NCI-H460 (cell line): Measurements from ENCODE around the gene ZCCHC9. TPM values are rescaled to one million over a fixed set of nuclear protein-coding genes. Genes with fewer than 3 reads are reported as not detected.
"Not testable (repeated sequence)": the region's sequence is repeated elsewhere in the genome, so short reads cannot be mapped to it uniquely, and the experiment has no call there.

Experiments
- DNase-seq: peaks from one replicate; pipeline ENCODE4 v3.0.0-alpha.2; 2016; ENCODE audit warnings: low read depth; ENCODE audit errors: extremely low read depth
- polyA plus RNA-seq: library from polyadenylated mRNA; depleted of rRNA; stranded (reverse); fragments of >200 nt; gene quantifications from 2 replicates; pipeline ENCODE4 v1.2.3, GENCODE V29; 2014; cell fraction: nucleus; rRNA removed
- total RNA-seq: library from RNA; depleted of rRNA; stranded (reverse); fragments of >200 nt; shearing (Covaris generic); gene quantifications from 2 replicates; pipeline ENCODE4 v1.2.3, GENCODE V29; 2014; rRNA removed

ZCCHC9 gene
- 42.6 and 47.2 TPM in 2 replicates for total RNA-seq
- 26.7 and 40.7 TPM in 2 replicates for polyA plus RNA-seq

GRCh38 chr5:81301271-81302015 lies at the start of gene ZCCHC9:
TSS of gene ZCCHC9 (plus strand) at chr5:81301587. CDS start at chr5:81304758, 3,171 bp downstream.
- peak; percentile 93 for DNase-seq

GRCh38 chr5:81251922-81252321 lies 49.5 kb upstream of the ZCCHC9 start:
- DNase-seq: no peak

GRCh38 chr5:81252904-81253303 lies 48.5 kb upstream of the ZCCHC9 start:
- DNase-seq: no peak

- no peak for DNase-seq
Observed at GRCh38 chr5:81253875-81254274, 47.5 kb upstream of the ZCCHC9 start.

- DNase-seq: no peak
Observed at GRCh38 chr5:81254886-81255559, 46.4 kb upstream of the ZCCHC9 start.

- no peak for DNase-seq
Observed at GRCh38 chr5:81256766-81257165, 44.6 kb upstream of the ZCCHC9 start.

- not testable (repeated sequence) for DNase-seq
Observed at GRCh38 chr5:81262796-81263195, 38.6 kb upstream of the ZCCHC9 start.

GRCh38 chr5:81265101-81265500 lies 36.3 kb upstream of the ZCCHC9 start:
- no peak for DNase-seq

- peak; percentile 6 for DNase-seq
Observed at GRCh38 chr5:81268521-81269196, 32.7 kb upstream of the ZCCHC9 start.

GRCh38 chr5:81269751-81270393 lies 31.5 kb upstream of the ZCCHC9 start:
- no peak for DNase-seq

GRCh38 chr5:81270394-81271027 lies 30.9 kb upstream of the ZCCHC9 start:
- DNase-seq: not testable (repeated sequence)

GRCh38 chr5:81283976-81284375 lies 17.4 kb upstream of the ZCCHC9 start:
- DNase-seq: no peak

GRCh38 chr5:81286059-81286617 lies 15.2 kb upstream of the ZCCHC9 start:
- no peak for DNase-seq

- no peak for DNase-seq
Observed at GRCh38 chr5:81288021-81288433, 13.4 kb upstream of the ZCCHC9 start.

- DNase-seq: no peak
Observed at GRCh38 chr5:81290146-81290545, 11.2 kb upstream of the ZCCHC9 start.

- no peak for DNase-seq
Observed at GRCh38 chr5:81292130-81292529, 9.3 kb upstream of the ZCCHC9 start.

GRCh38 chr5:81294021-81294420 lies 7.4 kb upstream of the ZCCHC9 start:
- not testable (repeated sequence) for DNase-seq

GRCh38 chr5:81297531-81297930 lies 3.9 kb upstream of the ZCCHC9 start:
- no peak for DNase-seq

- no peak for DNase-seq
Observed at GRCh38 chr5:81300921-81301270, 491 bp upstream of the ZCCHC9 start.

- DNase-seq: no peak
Observed at GRCh38 chr5:81302596-81302995, 1.2 kb downstream of the ZCCHC9 start.
